ENCODE data around the gene SH3BP2.

SH3BP2 gene, protein sequence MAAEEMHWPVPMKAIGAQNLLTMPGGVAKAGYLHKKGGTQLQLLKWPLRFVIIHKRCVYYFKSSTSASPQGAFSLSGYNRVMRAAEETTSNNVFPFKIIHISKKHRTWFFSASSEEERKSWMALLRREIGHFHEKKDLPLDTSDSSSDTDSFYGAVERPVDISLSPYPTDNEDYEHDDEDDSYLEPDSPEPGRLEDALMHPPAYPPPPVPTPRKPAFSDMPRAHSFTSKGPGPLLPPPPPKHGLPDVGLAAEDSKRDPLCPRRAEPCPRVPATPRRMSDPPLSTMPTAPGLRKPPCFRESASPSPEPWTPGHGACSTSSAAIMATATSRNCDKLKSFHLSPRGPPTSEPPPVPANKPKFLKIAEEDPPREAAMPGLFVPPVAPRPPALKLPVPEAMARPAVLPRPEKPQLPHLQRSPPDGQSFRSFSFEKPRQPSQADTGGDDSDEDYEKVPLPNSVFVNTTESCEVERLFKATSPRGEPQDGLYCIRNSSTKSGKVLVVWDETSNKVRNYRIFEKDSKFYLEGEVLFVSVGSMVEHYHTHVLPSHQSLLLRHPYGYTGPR

DNA sequence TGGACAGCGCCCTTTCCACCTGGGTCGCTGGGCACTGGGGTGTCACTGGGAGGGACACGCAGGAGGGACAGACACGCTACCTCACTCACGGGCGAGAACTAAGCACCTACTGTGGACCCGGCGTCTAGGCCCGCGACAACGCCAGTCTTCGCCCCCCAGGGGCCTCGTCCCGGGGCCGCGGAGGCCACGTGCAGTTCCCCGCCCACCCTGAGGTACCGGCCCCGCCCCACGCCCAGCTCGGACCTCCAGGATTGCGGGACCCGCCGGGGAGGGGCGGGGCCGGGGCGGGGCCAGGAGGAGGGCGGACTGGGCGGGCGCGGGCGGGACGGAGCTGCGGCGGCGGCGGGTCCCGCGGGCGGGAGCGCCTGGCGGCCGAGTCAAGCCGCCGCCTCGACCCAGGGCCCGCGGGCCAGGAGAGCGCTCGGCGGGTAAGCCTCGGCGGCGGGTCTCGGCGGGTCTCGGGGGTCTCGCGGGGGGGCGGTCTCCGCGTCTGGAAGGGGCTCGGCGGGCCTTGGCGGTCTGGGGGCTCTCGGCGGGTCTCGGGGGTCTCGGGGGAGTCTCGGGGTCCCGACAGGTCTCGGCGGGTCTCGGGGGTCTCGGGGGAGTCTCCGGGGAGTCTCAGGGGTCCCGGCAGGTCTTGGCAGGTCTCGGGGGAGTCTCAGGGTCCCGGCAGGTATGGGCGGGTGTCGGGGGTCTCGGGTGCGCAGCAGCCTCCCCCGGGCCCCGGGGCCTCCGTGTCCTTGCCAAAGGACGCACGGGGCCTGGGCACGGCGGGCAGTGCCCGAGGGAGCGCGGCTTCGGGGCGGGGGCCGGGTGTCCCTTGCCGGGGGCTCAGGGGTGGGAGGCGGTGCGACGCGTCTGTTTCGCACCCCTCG lies at the start of gene SH3BP2:
Gene SH3BP2, plus strand, starts transcription at position 375 of the 875 bp plus-strand sequence. CDS start 27,533 bp downstream, outside the sequence.
- DNase-seq (ENCODE audit: low read depth in 3 of 3) = peak in 2 of 3 experiments; percentile 39 to 61

GRCh38 chr4:2743518-2744445 lies 49.1 kb upstream of the SH3BP2 start:
- no peak for DNase-seq (ENCODE audit: low read depth in 3 of 3)

DNA sequence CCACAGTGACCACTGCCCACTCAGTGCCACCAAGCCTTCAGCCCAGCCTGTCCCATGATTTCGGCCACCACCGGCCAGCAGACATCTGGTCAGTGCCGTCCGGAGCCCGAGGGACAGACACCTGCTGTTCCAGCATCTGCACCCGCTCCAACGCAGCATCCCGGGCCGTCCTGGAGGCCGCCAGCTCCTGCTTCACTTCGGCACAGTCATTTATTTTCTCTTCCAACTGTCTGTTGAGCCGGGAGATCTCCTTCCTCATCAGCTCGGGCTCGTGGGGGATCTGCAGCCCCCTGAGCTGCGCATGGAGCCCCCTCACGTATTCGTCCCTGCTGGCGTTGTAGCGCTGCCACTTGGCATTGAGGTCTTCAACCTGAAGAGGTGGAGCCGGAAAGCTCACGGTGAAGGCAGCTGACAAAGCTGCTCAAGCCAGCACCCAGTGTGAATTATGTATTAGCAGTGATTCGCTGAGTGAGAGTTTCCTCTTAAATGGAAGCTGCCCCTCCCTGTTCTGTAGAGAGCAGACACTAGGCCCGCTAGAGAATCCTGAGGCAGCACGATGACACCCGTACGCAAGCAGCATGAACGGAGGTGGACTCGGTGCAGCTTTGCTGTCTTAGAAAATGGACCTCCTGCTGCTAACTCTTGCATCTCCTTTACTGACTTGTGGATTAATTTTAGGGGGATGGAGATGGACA lies 48.2 kb upstream of the SH3BP2 start:
- no peak for DNase-seq (ENCODE audit: low read depth in 3 of 3)

GRCh38 chr4:2745516-2745915 lies 47.4 kb upstream of the SH3BP2 start:
- DNase-seq (ENCODE audit: low read depth in 3 of 3) = no peak

DNA sequence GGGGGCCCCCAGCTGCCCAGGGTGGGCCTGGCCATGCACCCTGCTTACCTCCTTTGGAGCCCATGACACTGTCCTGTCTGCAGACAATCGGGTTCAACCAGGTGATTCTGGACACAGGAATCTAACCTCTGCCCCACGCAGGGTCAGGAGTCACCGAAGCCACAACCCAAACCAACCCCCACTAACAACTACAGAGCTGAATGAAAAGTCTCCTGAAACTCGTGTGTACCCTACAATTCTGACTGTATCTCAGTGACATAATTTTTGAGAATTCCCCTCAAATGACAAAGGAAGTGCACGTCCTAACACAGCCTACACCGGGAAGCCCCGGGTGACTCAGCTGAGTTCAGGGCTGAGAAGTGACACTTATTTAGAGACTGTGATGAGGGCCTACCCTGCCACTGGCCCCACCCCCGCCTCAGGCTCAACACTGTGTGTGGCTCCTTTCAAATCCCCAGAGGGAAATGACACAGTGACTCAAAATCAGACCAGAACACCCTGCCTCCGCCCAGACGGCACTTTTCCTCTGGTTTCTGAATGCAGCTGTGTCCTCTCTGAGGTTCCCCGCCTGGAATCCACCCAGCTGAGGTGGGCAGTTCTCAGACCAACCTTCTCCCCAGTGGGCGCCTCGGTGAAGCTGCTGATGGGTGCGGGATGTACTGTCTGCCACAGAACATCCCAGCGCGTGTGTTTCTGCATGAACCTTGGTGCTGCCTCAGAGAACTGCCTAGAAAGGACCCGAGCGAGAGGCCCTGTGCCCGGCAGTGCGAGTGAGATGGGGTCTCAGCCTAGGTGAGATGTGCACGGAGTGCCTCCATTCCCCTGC lies 46.7 kb upstream of the SH3BP2 start:
- DNase-seq (ENCODE audit: low read depth in 3 of 3) = peak; percentile 82 to 88 (median 83)

DNA sequence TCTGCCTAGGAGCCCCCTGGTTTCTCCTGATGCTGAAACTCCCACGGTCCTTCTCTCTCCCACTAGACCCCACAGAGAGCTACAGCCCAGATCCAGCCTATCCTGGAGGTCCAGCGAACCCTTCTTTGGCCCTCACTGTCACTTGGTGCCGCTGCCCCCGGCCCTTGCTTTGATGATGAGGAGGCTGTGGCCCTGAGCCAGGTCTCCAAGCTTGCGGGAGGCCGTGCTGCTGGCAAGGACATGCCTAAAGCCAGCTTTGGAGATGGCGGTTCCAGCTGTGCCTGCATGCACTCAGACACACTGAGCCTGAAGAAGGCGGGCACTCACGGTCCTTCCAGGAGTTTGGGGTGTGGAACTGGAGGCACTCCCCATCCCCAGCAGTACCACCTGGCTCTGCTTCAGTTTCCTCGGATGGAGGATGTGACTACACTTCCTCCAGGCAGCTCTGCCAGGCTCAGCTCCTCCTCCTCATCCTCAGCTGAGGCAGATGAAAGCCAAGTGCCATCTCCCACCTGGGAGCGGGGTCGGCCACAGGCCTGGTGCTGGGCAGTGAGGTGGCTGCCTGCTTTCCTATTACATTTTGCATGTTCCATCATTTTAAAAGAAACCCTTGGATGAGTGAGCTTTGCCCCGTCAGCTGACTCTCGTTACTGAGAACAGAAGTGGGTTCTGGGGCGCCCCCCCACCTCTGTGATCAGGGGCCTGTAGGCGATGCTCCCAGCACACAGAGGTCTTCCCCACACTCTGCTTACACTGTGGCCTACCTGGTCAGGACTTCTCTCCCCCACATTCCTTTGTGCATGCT lies 45.8 kb upstream of the SH3BP2 start:
- no peak for DNase-seq (ENCODE audit: low read depth in 3 of 3)

DNA sequence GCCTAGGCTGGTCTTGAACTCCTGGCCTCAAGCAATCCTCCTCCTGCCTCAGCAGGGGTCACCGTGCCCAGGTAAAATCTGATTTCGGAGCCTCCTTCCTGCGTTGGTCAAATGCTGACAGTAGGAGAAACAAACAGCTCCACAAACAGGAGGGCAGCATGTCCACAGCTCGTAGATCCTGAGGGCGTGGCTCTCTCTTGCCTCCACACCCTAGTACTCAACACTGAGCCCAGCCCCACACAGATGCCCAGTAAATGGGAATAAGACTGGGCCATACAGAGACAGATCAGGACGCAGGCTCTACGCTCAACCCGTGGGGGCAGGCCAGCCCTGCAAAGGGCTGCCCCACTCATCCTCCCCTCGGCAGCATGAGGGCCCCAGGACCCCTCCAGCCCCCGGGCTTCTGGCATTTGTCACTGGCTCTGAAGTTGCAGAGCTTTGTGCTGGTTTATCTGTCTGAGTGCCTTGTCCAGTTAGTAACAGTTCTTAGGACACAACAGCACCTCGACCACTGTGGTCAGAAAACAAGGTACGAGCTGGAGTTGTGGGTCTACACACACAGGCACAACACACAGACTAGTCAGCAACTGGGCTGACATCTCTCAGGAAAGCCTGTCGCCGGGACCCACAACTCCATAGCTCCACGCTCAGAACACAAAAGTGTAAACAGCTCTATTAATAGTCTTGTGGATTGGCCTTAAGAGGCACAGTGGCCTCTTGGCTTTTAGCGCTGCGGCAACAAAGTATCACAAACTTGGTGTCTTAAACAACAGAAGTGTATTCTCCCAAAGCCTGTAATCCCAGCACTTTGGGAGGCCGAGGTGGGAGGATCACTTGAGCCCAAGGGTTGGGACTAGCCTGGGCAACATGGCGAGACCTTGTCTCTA lies 41.9 kb upstream of the SH3BP2 start:
- no peak for DNase-seq (ENCODE audit: low read depth in 3 of 3)

DNA sequence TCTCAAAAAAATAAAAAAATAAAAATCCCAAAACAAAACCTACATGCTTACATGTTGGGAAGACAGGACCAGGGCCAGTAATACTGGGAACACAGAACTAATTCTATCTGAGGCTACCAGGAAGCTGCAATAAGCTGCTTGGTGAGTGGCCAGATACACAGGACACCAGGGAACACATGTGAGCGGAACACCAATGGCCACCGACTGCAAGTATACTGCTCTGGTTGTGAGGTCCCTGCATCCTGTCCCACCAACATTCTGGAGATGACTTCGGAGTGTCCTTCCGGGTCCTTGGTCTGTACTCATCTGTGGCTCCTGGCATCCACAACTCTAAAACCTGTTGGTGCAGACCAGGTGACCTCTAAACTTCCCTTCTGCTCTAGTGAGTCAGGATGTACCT lies 39.4 kb upstream of the SH3BP2 start:
- DNase-seq (ENCODE audit: low read depth in 3 of 3) = no peak

DNA sequence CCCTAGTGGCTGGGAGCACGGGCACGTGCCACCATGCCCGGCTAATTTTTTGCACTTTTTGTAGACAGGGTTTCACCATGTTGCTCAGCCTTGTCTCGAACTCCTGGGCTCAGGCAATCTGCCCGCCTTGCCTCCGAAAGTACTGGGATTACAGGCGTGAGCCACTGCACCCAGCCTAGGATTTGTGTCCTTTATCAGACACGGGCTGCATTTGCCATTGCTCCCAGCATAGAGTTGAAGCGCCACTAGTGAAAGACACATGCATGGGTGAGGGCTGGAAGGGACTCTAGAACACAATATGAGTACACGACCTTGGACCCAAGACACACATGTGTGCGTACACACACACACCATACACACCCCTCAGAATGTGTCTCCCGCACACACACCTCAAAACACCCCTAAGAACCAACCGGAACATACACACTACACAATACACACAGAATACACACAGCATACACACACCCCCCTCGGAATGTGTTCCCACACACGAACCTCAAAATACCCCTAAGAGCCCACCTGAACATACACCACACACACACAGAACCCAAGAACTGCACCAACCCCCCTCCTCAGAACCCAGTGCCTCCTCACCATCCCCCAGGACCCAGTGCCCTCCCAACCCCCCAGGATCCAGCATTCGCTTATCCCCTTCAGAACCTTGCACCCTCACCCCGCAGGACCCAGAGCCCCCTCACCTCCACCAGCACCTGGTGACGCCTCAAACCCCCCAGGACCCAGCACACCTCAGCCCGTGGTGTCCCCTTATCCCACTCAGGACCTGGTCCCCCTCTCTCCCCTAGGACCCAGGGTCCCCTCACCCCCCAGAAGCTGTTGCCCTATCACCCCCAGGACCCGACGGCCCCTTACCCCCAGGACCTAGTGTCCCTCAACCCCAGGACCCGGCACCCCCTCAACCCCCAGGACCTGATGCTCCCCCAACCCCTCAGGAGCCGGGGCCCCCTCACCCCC lies 37.8 kb upstream of the SH3BP2 start:
- no peak for DNase-seq (ENCODE audit: low read depth in 3 of 3)

- peak; percentile 59 to 69 (median 68) for DNase-seq (ENCODE audit: low read depth in 3 of 3)
Observed at GRCh38 chr4:2755821-2756690, 36.8 kb upstream of the SH3BP2 start, which contains the start of gene TNIP2. TSS of gene TNIP2 (minus strand) at chr4:2756336. CDS start at chr4:2756289, 47 bp downstream.

DNA sequence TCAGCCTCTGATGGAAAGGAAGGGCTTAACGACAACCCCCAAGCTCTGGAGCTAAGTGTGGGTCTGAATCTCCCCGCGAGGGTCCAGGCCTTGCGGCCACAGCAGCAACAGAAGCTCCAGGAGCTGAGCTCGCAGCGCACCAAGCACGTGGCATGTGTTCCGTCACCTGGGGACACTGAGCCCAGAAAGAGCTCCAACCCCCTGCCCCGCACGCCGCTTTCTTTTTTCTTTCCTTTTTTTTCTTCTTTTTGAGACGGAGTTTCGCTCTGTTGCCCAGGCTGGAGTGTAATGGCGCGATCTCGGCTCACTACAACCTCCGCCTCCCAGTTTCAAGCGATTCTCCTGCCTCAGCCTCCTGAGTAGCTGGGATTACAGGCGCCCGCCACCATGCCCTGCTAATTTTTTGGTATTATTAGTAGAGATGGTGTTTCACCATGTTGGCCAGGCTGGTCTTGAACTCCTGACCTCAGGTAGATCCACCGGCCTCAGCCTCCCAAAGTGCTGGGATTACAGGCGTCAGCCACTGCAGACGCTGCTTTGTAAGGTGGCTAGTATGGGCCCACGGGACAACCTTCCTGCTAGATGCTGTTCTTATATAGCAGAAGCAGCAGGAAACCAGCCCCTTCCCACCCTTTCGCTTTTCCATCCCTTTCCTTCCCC lies 36.1 kb upstream of the SH3BP2 start:
- DNase-seq (ENCODE audit: low read depth in 3 of 3) = no peak

- no peak for DNase-seq (ENCODE audit: low read depth in 3 of 3)
Observed at GRCh38 chr4:2757426-2757825, 35.5 kb upstream of the SH3BP2 start.

- no peak for DNase-seq (ENCODE audit: low read depth in 3 of 3)
Observed at GRCh38 chr4:2761035-2761923, 31.6 kb upstream of the SH3BP2 start.

DNA sequence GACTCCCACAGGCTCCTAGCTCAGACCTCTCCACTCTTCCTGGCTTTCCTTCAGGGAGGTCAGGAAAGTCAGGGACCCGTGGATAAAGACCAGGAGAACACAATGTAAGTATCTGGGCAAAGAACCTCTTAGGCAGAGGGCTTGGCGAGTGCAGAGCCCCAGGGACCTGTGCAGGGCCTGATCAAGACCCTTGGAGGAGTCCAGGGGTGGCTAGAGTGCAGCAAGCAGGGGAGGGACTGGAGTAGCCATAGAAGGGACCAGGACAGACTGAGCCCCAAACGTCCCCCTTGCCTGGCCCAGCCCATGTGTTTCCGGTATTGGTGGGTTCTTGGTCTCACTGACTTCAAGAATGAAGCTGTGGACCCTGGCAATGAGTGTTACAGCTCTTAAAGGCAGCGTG lies 30.8 kb upstream of the SH3BP2 start:
- no peak for DNase-seq (ENCODE audit: low read depth in 3 of 3)
